Ovary (tissue), 3 donors: ENCODE results near the gene ATP2B2.

ENCODE experiments used
- CTCF ChIP-seq, 3 donors: fragments of 450-650 bp in 2 of 3; fragments of 200-600 bp in 1 of 3; IDR thresholded peaks; one replicate each; pipeline versions ENCODE4 v1.5.1 to v1.8.0; 2016 to 2022; ENCODE audit warnings: antibody characterized with exemption in 3 of 3, mild to moderate bottlenecking in 1 of 3
- POLR2A ChIP-seq: fragments of 450-650 bp; IDR thresholded peaks from one replicate; pipeline ENCODE4 v1.6.1; 2017; ENCODE audit warnings: antibody characterized with exemption, mild to moderate bottlenecking, moderate library complexity
- donor health status: DM: no; HTN: no; CAD: no.

GRCh38 chr3:10348404-10348721 is 157.0 kb downstream of the ATP2B2 start:
- no peak for TF ChIP-seq POLR2A
- no peak for TF ChIP-seq CTCF (IDR thresholded peaks at IDR 0.05)
